Parathyroid adenoma (tissue), 2 donors: Measurements from ENCODE around the gene HNRNPA0.

ENCODE experiments used
- H2AFZ ChIP-seq: fragments of 300-600 bp; sonication (generic); one replicate; pipeline ENCODE4 v1.7.0; 2017; ENCODE audit warnings: antibody characterized with exemption, mild to moderate bottlenecking
- H3K27ac ChIP-seq: fragments of 300-600 bp; sonication (generic); one replicate; pipeline ENCODE4 v1.7.0; 2017
- H3K27me3 ChIP-seq: fragments of 300-600 bp; sonication (generic); one replicate; pipeline ENCODE4 v1.7.0; 2017; ENCODE audit warnings: low read length; ENCODE audit not compliant: control insufficient read depth, insufficient read depth
- H3K36me3 ChIP-seq: fragments of 300-600 bp; sonication (generic); one replicate; pipeline ENCODE4 v1.7.0; 2017; ENCODE audit warnings: low read length; ENCODE audit not compliant: control insufficient read depth, insufficient read depth
- H3K4me1 ChIP-seq: fragments of 300-600 bp; sonication (generic); one replicate; pipeline ENCODE4 v1.7.0; 2017; ENCODE audit warnings: control low read depth
- H3K4me2 ChIP-seq: fragments of 300-600 bp; sonication (generic); one replicate; pipeline ENCODE4 v1.7.0; 2017; ENCODE audit warnings: low read length
- H3K4me3 ChIP-seq: fragments of 300-600 bp; sonication (generic); one replicate; pipeline ENCODE4 v1.7.0; 2017; ENCODE audit warnings: low read depth, low read length
- H3K79me2 ChIP-seq: fragments of 300-600 bp; sonication (generic); one replicate; pipeline ENCODE4 v1.7.0; 2017; ENCODE audit warnings: control low read depth
- H3K9ac ChIP-seq: fragments of 300-600 bp; sonication (generic); one replicate; pipeline ENCODE4 v1.7.0; 2017; ENCODE audit warnings: mild to moderate bottlenecking
- H3K9me3 ChIP-seq: fragments of 300-600 bp; sonication (generic); one replicate; pipeline ENCODE4 v1.7.0; 2017; ENCODE audit warnings: low read length; ENCODE audit not compliant: control insufficient read depth
- TF ChIP-seq, protein P1 (sequence below): fragments of 300-600 bp; sonication (generic); IDR thresholded peaks from one replicate; pipeline ENCODE4 v1.7.0; 2017; ENCODE audit warnings: antibody characterized with exemption, mild to moderate bottlenecking
- donor health status: primary hyperparathyroidism.

HNRNPA0 gene

DNA sequence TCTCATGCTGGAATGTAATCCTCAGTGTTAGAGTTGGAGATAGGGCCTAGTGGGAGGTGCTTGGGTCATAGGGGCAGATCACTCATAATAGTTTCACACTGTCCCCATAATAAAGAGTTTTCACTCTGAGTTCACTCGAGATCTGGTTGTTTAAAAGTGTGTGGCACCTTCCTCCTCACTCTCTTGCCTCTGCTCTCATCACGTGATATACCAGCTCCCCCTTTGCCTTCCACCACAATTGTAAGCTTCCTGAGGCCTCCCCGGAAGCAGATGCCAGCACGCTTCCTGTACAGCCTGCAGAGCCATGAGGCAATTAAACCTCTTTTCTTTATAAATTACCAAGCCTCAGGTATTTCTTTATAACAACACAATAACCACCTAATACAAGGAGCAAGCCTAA is 14.4 kb downstream of the HNRNPA0 start:
- TF ChIP-seq, protein P1, sequence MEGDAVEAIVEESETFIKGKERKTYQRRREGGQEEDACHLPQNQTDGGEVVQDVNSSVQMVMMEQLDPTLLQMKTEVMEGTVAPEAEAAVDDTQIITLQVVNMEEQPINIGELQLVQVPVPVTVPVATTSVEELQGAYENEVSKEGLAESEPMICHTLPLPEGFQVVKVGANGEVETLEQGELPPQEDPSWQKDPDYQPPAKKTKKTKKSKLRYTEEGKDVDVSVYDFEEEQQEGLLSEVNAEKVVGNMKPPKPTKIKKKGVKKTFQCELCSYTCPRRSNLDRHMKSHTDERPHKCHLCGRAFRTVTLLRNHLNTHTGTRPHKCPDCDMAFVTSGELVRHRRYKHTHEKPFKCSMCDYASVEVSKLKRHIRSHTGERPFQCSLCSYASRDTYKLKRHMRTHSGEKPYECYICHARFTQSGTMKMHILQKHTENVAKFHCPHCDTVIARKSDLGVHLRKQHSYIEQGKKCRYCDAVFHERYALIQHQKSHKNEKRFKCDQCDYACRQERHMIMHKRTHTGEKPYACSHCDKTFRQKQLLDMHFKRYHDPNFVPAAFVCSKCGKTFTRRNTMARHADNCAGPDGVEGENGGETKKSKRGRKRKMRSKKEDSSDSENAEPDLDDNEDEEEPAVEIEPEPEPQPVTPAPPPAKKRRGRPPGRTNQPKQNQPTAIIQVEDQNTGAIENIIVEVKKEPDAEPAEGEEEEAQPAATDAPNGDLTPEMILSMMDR: no peak
- Histone ChIP-seq H3K9ac (no peak overlapping the region), H3K36me3 (no peaks in the 10 kb centered on the region), H3K27me3 (no peaks in the 10 kb centered on the region), H3K9me3 (no peaks in the 10 kb centered on the region), H3K4me3 (no peak overlapping the region), H3K4me1 (peaks cover 2% of the 10 kb centered on the region), H3K4me2 (no peak overlapping the region), H2AFZ (no peak overlapping the region), H3K27ac (no peak overlapping the region), H3K79me2 (peaks cover 7% of the 10 kb centered on the region)

DNA sequence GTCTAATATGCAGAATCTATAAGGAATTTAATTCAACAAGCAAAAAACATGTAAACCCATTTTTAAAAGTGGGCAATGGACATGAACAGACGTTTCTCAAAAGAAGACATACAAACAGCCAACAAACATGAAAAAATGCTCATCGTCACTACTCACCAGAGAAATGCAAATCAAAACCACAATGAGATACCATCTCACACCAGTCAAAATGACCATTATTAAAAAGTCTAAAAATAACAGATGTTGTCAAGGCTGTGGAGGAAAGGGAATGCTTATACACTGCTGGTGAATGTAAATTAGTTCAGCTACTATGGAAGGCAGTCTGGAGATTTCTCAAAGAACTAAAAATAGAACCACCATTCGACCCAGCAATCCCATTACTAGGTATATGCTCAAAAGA is 15.2 kb downstream of the HNRNPA0 start:
- Histone ChIP-seq H3K36me3 (no peaks in the 10 kb centered on the region), H3K4me2 (no peak overlapping the region), H3K27me3 (no peaks in the 10 kb centered on the region), H3K9me3 (no peaks in the 10 kb centered on the region), H3K9ac (no peak overlapping the region), H3K27ac (no peak overlapping the region), H3K79me2 (peaks cover 7% of the 10 kb centered on the region), H2AFZ (no peak overlapping the region), H3K4me3 (no peak overlapping the region), H3K4me1 (peaks cover 10% of the 10 kb centered on the region)
- TF ChIP-seq, protein P1: no peak

DNA sequence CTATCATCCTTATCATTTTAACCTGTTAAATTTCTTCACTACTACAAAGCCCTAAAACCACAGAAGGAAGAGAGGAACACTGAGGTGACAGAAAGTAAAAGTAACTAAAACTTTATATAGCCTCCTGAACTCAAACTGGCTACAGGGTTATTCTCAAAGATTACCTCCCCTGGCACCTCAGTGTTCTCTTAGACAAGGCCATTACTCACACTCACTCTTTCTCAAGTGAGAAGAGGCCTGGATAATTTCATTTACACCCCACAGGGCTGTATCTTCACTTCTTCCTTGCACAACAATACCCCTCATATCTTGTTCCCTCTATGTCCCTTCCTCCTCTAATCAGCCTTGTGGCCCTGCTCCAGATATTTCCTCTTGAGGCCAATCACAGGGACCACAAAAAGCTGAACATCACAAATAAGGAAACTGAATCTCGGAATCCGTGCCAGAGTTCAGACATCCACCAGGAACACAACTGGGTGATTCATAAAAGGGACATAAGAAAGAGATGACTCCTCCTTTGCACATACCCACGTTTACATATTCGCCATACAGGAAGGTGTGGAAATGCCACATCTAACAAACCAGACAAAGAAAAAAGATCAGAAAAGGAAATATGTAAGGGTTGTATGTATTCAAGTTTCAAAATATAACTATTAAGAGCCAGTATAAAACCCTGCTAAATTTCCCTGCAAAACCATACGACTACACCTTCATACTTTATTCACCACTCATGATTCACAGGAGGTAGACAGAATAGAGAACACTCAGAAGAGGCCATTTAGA is 16.6 kb downstream of the HNRNPA0 start:
- no peaks in the 10 kb centered on the region for H3K9me3 ChIP-seq
- H3K27me3 ChIP-seq: no peaks in the 10 kb centered on the region
- H3K9ac ChIP-seq: no peak overlapping the region
- H3K36me3 ChIP-seq: no peaks in the 10 kb centered on the region
- H3K4me1 ChIP-seq: peaks cover 21% of the 10 kb centered on the region
- H3K4me2 ChIP-seq: no peak overlapping the region
- TF ChIP-seq, protein P1: no peak
- H3K79me2 ChIP-seq: peaks cover 2% of the 10 kb centered on the region
- H3K27ac ChIP-seq: no peak overlapping the region
- no peak overlapping the region for H2AFZ ChIP-seq
- H3K4me3 ChIP-seq: no peak overlapping the region

DNA sequence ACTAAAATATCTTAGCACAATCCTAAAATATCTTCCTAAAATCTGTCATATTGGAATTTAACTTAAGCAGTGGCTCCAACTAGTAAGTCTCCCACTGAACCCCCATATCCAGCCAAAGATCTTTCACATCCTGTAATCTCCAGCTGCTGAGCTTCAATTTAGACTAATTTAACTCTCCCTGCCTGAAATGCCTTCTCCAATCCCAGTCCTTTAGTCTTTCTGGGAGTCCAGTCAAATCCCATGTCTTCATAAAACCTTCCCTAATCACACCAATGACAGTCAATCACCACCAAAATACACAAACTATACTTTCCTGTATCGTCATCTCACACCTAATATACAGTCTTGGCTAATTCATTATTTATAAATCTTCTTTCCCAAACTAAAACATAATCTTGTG is 17.7 kb downstream of the HNRNPA0 start:
- Histone ChIP-seq H3K36me3 (no peaks in the 10 kb centered on the region), H3K4me2 (no peak overlapping the region), H3K9ac (no peak overlapping the region), H3K4me1 (peaks cover 21% of the 10 kb centered on the region), H3K4me3 (no peak overlapping the region), H3K9me3 (no peaks in the 10 kb centered on the region), H3K79me2 (no peaks in the 10 kb centered on the region), H2AFZ (peak overlapping the region; percentile 78), H3K27ac (no peak overlapping the region), H3K27me3 (no peaks in the 10 kb centered on the region)
- TF ChIP-seq, protein P1: no peak
